Right lobe of liver (tissue), 4 donors: ENCODE data around the gene IL19.

Source experiments
- CTCF ChIP-seq, 4 donors: fragments of 200-600 bp in 3 of 4; fragments of 450-650 bp in 1 of 4; IDR thresholded peaks; one replicate each; pipeline versions ENCODE4 v1.5.1 to v1.8.0; 2016 to 2022; ENCODE audit warnings: antibody characterized with exemption in 4 of 4, mild to moderate bottlenecking in 2 of 4
- POLR2A ChIP-seq: fragments of 450-650 bp; IDR thresholded peaks from one replicate; pipeline ENCODE4 v1.6.1; 2017; ENCODE audit warnings: antibody characterized with exemption, mild to moderate bottlenecking
- donor health status: DM: no; HTN: no; CAD: no.
- donor health status: DM: no; HTN: no; CAD: no.
- donor health status: DM: no; HTN: yes; CAD: no.

DNA sequence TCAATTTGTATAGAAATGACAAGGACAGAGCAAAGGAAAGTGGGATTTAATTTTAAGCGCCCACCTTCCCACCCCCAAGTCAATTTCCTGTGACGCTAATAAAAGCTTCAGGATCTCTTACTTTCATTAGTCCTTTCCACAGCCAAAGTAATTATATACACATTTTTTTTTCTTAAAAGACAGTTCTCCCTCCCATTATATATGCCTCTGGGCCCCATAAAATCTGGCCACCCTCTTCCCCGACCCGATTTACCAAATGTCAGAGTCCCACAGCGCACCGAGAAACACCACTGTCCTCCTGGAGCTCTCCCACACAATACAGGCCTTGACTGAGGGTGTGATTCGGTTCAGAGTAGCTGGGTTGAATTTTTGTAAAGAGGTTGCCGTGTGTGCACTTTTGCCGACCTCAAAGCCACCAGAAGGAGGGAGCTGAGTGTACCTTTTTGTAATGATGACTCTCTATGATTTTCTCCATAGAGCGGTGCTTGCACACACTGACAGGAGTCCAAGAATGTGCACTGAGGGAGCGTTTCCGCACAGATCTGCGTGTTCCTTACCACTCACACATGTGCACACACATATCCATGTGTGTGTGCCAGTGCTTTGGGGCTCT is 27.9 kb downstream of the IL19 start:
- TF ChIP-seq CTCF (IDR thresholded peaks at IDR 0.05), result peak in 1 of 4 donors; percentile 3
- TF ChIP-seq POLR2A, result no peak
